GM11168 (cell line): ENCODE measurements around the gene HOXC4.
"Not testable (repeated sequence)": the region's sequence is repeated elsewhere in the genome, so short reads cannot be mapped to it uniquely, and the experiment has no call there.

ENCODE experiments used
- in situ Hi-C: fragments of 300-500 bp; cut with MboI; formaldehyde crosslinking; loops from one replicate; pipeline ENCODE4 v1.12.0; 2022; ENCODE audit warnings: low sequenced_read_pairs; ENCODE audit not compliant: unreplicated experiment

HOXC4 gene

DNA sequence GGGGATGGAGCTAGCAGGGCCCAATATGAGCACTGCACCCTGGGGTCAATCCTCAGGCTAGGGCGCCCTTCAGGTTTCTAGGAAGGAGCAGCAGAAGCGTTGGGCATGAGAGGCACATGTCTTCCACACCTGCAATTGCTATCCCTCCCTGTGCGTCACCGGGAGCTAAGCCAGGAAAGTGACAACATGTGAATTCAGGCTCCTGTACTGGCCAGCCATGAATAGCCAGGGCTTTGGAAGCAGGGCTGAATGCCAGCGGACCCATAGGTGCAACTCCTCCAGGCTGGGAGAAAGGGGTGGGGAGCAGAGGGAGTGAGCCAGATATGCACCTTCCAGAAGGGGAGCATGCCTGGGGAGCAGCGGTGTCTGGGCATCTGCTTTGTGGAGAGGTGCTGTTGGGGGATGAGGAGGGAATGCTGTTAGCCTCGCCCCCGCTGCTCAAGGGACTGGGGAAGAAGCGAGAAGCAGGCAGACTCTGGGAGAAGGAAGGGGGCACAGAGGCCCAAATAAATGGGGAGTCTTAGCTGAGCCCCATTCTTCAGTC lies 14.7 kb upstream of the HOXC4 start:
- in situ Hi-C loops: no loop called here

DNA sequence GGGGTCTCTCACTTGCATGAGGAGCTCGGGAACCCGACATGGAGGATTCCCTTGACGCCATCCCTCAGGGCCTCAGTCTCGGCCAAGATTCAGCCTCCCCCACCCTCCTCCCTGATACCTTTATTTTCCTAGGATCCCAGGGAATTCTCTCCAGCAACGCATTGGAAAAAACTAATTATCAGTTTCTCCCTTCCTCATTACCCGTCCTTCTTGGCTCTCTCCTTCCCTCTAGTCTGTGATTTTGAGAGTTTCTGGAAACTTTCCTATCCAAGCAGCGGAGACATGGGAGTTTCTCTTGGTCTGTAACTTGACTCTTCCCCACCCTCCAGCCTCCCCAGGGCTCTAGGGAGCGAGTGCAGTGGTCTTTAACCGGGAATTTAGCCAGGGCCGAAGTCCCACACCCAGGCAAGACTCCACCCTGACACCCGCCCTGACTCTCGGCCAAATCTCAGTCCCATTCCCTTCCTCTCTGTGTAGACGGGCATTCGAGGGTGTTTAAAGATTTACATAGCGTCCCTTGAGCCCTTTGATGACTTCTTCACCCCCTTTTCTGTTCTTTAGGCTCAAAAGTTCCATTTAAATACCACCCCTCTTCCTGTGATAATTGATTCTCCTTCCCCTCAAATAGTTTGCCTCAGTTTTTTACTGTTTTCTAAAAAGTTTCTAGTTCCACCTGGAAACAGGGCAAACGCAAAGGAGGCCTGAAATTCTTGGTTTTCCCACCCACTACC lies 14.1 kb upstream of the HOXC4 start:
- in situ Hi-C loops: no loop called here

DNA sequence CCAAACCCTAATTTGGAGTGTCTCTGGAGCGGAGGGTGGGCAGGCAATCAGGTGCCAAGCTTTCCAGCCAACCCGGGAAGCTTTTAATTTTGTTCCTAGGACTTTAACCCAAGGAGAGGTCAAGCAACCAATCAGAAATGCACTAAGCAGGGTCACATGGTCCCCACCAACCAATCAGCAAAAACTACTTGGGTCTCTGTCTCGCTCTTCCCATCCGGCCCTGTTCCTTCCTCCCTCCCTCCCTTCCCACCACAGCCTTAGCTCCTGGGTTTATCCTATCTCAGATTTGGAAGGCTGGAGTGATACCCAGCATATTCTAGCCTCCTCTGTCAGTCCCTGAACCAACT lies 13.5 kb upstream of the HOXC4 start:
- in situ Hi-C loops: no loop called here

DNA sequence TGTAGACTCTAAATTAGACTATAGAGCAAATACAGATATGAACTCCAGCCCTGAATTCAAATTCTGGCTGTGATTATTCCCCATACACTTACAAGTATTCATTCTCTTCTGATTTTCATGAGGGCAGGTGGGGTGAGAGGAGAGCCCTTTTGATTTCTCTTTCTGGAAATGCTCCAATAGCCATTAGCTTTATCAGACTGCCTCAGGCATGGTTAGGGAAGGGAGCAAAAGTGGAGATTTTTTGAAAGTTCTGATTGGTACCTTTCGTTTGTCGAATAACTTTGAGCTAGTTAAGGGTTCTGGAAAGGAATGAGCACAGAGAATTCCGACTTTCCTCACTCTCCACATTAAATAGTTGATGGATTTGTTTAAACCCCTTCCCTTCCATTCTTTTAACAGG lies 13.0 kb upstream of the HOXC4 start:
- in situ Hi-C loops: no loop called here

DNA sequence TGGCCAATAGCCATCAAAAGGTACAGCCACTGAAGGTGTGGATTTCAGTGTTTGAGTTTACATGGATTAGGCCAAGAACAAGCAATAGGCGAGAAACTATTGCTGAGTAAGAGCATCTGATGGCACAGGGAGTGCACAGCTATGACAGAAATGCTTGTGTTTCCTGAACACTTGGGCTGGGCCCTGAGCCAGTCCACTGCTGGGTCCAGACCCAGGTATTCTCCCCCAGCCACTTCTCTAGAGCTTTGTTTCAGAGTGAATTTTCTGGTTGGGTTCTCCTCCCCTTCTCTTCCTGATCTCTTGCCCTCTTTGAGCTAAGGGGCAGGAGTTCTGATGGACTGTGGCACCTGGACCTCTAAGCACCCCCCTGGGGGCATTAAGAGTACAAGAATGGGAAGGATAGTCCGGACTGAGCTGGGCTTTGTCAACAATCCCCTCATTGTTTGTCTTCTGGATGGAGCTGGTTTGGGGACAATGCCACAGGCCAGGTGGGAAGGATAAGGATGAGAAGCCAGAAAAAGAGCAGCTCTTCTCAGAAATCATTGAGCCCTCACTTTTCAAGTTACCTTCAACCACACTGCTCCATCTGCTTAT lies 12.4 kb upstream of the HOXC4 start:
- in situ Hi-C loops: no loop called here

DNA sequence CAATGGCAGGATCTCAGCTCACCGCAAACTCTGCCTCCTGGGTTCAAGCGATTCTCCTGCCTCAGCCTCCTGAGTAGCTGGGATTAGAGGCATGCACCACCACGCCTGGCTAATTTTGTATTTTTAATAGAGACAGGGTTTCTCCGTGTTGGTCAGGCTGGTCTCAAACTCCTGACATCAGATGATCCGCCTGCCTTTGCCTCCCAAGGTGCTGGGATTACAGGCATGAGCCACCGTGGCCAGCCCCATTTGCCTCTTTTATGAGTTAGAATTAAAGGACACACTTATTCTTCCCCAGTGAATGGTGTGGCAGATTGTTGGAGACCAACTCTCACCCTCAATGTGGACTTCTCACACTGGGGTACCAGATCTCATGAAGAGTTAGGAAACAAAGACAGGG lies 11.6 kb upstream of the HOXC4 start:
- in situ Hi-C loops: not testable (repeated sequence)

DNA sequence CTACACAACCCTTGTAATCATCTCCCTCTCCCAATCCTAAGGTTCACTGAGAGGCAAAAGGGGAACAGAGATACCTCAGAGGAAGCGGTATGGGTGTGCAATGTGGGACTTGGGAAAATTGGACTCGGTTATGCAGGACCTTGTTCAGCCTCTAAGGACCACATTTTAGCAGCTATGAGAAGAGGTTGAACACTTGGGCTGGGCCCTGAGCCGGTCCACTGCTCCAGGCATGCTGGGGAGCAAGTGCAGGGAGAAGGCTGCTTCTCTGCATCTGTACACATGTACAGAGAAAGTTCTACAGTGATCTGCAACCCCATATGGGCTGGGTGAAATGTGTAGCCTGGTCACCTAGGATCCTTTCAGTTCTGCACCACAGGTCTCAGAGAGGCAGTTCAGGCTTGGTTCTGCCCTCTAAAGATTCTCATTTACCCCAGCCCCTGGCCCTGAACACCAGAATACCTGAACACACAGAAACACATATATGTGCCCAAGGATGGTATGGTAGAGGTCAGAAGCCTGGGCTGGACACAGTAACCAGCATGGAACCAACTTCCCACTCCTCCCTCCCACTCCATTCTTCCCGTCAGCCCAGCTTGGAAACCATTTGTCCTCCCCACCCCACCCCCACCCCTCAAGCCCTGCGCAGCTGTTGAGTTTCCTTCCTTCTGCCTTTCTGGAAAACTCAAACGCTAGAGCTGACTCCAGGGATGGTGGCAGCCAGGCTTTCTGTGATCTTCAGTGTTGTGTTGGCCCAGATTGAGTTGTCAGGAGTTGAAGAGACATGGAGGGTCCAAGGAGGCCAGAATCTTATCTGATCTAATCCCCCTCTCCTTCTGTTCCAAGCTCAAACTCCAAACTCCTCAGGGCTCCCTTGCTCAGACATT lies 10.4 kb upstream of the HOXC4 start:
- in situ Hi-C loops: no loop called here

DNA sequence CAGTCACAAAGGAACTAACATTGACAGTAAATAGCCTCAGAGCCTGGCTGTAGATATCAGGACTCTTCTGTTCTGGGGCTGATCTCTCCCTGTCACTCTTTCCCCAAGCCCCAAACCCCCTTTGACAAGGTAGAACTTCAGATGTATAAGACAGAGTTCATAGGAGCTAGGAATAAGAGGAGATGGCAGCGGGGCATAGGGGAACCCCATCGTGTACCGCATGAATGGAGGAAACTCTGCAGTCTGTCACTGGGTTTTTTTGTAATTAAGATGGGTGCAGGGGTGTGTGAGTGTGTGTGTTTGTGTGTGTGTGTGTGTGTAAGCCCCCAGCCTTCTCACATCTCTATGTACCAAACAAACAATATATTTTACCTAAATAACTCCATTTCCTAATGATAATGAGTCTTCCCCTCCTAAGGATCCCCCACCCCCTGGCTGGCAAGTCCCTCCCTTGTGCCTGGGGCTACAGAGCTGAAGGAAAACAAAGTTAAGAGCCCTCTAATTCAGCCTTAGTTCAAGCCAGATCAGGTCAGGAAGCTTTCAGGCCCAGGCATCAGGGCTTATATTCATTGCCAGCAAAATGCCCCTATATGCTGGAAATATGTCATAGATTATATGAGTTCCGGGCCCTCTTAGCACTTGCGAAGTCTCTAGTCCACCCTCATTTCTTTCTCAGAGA lies 9.1 kb upstream of the HOXC4 start:
- in situ Hi-C loops: no loop called here

DNA sequence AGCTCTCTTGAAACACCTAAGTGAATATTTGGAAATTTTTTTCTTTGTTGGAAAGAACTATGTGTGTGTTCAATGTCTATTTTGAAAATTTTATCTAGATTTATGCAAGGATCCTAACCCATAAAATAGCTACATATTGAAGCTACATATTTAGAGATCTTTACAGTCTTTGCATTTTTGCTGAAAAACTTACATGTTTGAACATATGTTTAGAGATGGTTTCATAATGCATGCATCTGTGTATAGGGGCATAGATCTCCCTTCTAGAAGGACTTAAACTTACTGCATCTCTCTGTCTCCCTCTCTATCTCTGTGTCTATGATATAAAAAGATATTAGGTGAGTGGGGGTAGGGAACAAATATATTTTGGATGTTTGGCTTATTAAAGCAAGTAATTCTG lies 8.2 kb upstream of the HOXC4 start:
- in situ Hi-C loops: no loop called here

DNA sequence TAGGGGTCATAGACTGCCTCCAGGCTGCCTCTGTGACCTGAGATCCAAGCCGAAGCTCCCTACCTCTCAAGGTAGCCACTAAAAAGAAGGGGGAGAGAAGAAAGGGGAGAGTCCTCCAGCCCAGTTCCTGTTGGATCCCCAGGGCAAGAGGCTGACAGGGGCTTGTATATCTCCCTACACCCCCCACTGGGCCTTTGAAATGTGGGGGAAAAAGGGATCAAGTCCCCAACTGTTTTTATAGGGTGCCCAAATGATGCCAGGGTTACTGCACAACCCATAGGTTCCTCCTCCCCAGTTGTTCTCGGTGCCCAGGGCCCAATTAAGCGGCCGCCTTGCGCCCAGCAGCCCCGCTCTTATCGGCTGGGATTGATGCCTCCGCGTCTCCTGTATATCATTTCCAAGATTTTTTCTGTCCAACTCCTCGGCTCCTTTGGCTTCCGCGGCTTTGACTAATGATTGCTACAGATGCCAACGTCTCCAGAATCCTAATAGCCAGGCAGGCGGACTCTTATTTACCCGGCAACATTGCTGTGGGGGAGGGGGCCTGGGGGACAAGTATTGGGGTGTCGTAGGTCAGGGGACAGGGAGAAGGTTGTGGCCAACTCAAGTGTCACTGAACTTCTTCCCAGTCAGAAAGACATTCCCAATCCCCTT lies 7.6 kb upstream of the HOXC4 start:
- in situ Hi-C loops: no loop called here

DNA sequence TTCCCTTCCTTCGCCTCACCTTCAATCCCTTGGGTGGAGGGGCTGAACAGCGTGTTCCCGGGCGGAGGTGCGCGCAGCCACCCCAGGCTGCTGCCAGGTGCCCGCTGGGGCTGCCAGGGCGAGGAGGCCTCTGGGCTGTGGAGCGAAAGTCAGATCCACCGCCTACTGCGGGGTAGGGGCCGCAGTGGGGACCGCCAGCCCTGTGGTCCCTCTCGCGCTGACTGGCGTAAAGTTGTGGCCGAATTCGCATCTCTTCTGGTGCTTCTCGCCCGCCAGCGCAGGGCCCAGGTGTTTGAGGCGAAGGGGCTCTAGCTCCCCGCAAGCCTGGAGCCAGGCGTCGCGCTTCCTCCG lies 6.9 kb upstream of the HOXC4 start:
- in situ Hi-C loops: no loop called here

DNA sequence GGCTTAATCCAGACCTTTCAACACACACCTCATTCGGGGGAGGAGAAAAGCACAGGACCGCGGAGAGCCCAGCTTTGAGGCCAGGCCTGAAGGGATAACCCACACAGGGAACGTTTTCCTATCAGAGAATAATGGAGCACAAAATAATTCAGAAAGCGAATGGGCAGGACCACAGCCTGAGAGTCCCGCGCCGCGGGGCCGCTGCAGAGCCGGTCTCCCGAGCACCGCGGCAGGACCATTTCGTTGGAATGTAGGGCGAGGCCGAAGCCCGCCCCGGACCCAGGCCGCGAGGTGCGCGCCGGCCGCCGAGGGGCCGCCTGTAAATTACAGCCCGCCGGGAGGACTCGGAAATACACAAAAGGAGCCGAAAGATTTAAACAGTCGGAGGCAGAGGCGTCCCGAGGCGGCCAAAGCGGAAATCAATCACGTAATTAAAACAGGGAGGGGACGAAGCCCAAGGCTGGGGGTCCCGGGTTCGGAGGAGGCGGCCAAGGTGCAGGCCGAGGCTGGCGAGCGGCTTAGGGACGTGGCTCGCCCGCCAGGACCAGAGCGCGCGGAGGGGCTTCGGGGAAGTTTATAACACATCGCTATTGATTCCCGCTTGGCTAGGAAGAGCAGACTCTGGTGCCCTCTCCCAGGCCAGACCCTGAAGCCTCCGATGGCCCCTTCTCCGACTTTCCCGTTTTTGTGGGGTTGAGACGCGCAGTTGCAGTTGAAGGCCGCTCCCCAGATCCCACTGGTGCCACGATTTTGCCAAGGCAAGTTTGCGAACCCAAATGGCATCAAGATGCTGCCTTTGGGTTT lies 6.3 kb upstream of the HOXC4 start:
- in situ Hi-C loops: no loop called here

DNA sequence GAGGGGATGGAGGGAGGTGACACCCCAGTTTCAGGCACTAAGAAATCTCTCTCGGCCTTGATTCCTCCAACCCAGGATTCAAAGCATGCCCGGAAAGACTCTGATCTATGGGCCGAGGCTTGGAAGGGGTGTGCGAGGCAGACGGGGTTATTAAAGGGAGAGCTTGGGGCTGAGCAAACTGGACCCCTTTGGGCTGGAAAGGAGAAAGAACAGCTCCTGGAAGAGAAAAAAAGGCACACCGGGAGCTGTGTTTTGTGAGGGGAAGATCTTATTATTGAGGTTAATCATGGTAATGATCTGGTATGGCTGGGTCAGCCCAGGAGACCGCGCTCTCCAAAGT lies 5.7 kb upstream of the HOXC4 start:
- in situ Hi-C loops: no loop called here

DNA sequence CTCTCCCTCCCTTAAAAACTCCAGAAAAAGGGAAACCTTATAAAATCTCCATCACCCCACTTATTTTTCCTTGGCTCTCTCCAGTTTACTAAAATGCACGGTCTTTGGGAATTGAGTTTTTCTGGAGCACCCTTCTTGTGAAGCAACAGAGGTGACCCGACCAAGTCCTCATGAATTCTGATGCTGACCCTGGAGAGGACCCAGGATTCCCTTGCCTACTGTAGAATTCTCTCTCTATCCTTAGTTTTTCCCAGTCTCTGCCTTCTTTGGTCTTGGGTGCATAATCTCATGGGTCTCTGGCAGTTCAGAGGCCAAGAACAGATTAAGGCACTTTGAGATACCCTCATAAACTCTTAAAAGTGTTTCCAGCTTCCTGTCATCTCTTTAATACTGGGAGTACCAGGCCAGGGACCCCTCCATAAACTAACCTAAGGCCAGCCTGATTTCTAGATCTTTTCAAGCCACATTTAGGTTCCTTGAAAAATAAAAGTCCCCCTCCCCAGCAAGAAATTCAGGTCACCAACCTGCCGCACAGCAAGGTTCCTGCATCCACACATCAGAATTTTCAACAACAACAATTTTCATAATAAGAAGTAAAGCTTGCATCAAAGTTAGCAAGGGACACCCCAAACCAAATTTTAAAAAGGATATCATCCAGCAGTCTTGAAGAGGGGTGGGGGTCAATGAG lies 5.1 kb upstream of the HOXC4 start:
- in situ Hi-C loops: no loop called here

DNA sequence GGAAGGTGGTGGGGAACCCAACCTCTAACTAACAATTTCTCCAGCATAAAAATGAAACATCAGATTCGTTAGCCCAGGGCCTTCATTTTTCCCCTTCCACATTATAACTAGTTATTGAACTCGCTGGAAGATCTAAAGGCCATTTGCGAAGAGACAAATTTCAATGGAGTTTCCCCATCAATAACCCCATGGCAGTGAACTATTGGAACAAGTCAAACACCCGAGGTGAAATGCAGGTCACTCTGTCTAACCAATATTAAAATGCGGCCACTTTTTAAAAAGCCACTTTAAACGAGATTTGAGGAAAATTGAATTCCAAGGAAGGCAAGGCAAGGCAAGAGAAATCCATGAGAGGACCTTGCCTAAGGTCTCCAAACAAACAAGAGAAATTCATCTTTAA lies 4.5 kb upstream of the HOXC4 start:
- in situ Hi-C loops: no loop called here

DNA sequence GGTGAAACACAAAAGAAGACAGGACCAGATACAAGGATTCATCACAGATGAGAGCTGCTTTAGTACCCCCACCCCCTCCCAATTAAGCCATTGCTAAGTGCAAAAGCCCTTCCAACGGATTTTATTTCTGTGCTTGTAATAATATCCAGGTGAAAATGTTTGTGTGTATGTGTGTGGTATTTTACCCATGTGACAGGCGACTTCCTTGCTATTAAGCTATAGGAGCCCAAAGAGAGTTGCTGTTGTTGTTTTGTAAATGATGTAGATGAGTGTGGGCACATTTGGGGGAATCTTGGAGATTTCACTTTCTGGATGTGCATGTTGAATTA lies 3.2 kb upstream of the HOXC4 start:
- in situ Hi-C loops: no loop called here

DNA sequence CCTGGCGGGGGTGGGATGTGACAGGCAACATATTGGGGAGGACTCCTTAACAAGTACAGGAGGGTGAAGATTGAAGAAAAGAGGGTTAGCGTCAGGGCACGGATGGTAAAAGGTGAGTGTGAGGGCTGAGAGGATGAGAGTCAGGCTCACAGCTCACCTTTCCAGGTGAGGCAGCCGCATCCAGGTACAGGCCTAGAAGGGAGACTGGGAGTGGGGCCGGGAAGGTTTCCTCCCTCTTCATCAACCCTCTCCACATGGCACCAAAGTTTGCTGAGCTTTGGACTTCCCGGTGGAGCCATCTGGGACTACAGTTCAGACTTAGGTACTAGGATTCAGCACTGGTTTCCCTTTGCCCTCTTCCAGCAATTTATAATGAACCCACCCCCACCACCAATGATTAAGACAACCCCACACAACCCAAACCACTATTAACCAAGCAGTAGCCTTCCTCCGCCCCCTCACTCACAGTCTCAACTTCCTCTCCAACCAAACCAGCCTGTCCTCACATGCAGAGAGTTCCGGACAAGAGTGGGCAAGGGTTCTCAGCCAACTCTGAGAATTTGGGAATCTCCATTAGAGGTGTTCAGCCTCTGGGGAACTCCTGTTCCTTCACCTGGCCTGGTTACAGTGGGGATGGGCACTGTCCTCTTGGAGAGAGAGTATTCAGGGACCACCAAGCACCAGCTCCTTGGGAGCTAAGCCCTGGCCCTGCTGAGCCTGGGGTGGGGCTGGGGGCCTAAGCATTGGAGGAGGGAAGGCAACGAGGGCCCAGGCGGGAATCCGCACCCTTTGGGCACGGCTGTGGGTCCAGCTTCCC lies 2.4 kb upstream of the HOXC4 start:
- in situ Hi-C loops: no loop called here

DNA sequence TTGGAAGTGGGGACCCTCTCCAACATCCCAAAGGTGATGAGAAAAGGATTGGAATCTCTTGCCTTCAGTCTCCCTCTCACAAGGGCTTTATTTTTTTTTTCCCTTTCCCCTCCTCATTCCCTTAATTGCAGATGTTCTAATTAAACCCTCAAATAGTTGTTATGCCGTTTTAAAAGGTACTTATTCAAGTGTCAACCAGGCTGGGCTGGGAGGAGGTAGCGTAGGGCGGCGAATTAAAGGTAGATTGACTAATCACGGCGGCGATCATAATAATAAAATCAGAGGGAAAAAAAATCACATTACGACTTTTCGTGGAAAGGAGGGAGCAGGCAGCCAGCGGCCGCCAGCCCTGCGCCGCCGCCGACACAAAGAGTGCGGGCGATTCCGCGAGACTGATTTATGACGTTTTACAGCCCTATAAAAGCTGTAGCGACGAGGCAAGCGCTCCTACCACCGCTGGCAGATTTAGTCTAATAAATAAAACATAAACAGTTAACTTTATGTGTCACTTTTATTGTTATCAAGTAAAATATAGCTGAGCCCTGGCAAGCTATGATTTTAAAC lies 1.7 kb upstream of the HOXC4 start:
- in situ Hi-C loops: no loop called here
